PC-3 (cell line): Measurements from ENCODE around the gene PPP1R16B. TPM values are rescaled to one million over a fixed set of nuclear protein-coding genes. Genes with fewer than 3 reads are reported as not detected.
"Not testable (repeated sequence)": the region's sequence is repeated elsewhere in the genome, so short reads cannot be mapped to it uniquely, and the experiment has no call there.

Experiments used
- ATAC-seq: fragments of 200-7000 bp; cut with Tn5 transposase; 2 replicates; pipeline ENCODE4 v1.9.1; 2020; ENCODE audit warnings: mild to moderate bottlenecking, moderate library complexity
- BruUV-seq: library from RNA; stranded (reverse); fragments of 400-500 nt; replicated peaks from 2 replicates; lab custom pipeline; 2021; lab: Mats Ljungman, UMichigan
- CTCF ChIA-PET: fragments of 300-600 bp; sonication (Branson Sonifier 250); formaldehyde crosslinking; loops from one replicate; lab custom pipeline; 2022; ENCODE audit warnings: antibody characterized with exemption; lab: Charles Lee
- POLR2A ChIA-PET: fragments of 300-600 bp; sonication (Branson Sonifier 250); formaldehyde crosslinking; loops from one replicate; lab custom pipeline; 2022; ENCODE audit warnings: antibody characterized with exemption; ENCODE audit not compliant: unreplicated experiment; lab: Charles Lee
- DNase-seq: peaks from one replicate; pipeline ENCODE4 v3.0.0-alpha.2; 2015
- H2AFZ ChIP-seq: fragments of 300-600 bp; sonication (generic); 2 replicates; pipeline ENCODE4 v1.6.0; 2016; ENCODE audit warnings: antibody characterized with exemption, low read length
- H3F3A ChIP-seq: fragments of 300-600 bp; sonication (generic); one replicate; pipeline ENCODE4 v1.6.0; 2017; ENCODE audit warnings: antibody characterized with exemption, low read length, control low read depth, mild to moderate bottlenecking; ENCODE audit not compliant: unreplicated experiment
- H3K27ac ChIP-seq: fragments of 300-600 bp; sonication (generic); 2 replicates; pipeline ENCODE4 v1.5.1; 2016; ENCODE audit warnings: mild to moderate bottlenecking, low read length
- H3K27me3 ChIP-seq: fragments of 300-600 bp; sonication (generic); 2 replicates; pipeline ENCODE4 v1.6.1; 2016; ENCODE audit warnings: low read length, mixed read lengths
- H3K36me3 ChIP-seq: fragments of 300-600 bp; sonication (generic); 2 replicates; pipeline ENCODE4 v1.6.1; 2016; ENCODE audit warnings: low read depth, mixed run types, low read length, mixed read lengths
- H3K4me1 ChIP-seq: fragments of 300-600 bp; sonication (generic); 2 replicates; pipeline ENCODE4 v1.5.1; 2016; ENCODE audit warnings: low read length; ENCODE audit not compliant: insufficient read depth
- H3K4me2 ChIP-seq: fragments of 300-600 bp; sonication (generic); 2 replicates; pipeline ENCODE4 v1.6.0; 2016; ENCODE audit warnings: low read length
- H3K4me3 ChIP-seq: fragments of 300-600 bp; sonication (generic); 2 replicates; pipeline ENCODE4 v1.5.1; 2016; ENCODE audit warnings: mild to moderate bottlenecking, low read length, mixed read lengths
- H3K79me2 ChIP-seq: fragments of 300-600 bp; sonication (generic); 2 replicates; pipeline ENCODE4 v1.6.1; 2017; ENCODE audit warnings: low read length, mixed read lengths
- H3K9ac ChIP-seq: fragments of 300-600 bp; sonication (generic); 2 replicates; pipeline ENCODE4 v1.6.0; 2016; ENCODE audit warnings: mild to moderate bottlenecking, low read length
- H3K9me2 ChIP-seq: fragments of 300-600 bp; sonication (generic); replicated peaks from 2 replicates; pipeline ENCODE4 v1.6.1; 2016; ENCODE audit warnings: mixed run types, low read length, mixed read lengths
- H3K9me3 ChIP-seq: fragments of 300-600 bp; sonication (generic); 2 replicates; pipeline ENCODE4 v1.6.1; 2016; ENCODE audit warnings: low read length, mixed read lengths
- H4K20me1 ChIP-seq: fragments of 300-600 bp; sonication (generic); 2 replicates; pipeline ENCODE4 v1.6.1; 2016; ENCODE audit warnings: low read length, mixed read lengths
- EZH2 ChIP-seq: fragments of 300-600 bp; sonication (generic); IDR thresholded peaks from one replicate; pipeline ENCODE4 v1.6.1; 2017; ENCODE audit warnings: antibody characterized with exemption, mild to moderate bottlenecking, low read length; ENCODE audit not compliant: unreplicated experiment
- EZH2phosphoT487 ChIP-seq: fragments of 300-600 bp; sonication (generic); IDR thresholded peaks from 2 replicates; pipeline ENCODE4 v1.6.1; 2018; ENCODE audit warnings: mild to moderate bottlenecking, antibody characterized with exemption, low read length, borderline replicate concordance
- intact Hi-C: fragments of 100-400 bp; cut with micrococcal nuclease; formaldehyde crosslinking; loops from 2 replicates; pipeline ENCODE4 v1.9.0; 2023
- total RNA-seq: library from RNA; depleted of rRNA; stranded (reverse); fragments of >200 nt; gene quantifications from 2 replicates; pipeline ENCODE4 v1.2.3, GENCODE V29; 2014
- TF ChIP-seq, protein P1 (sequence below): fragments of 300-600 bp; sonication (generic); conservative IDR thresholded peaks from 2 replicates; pipeline ENCODE4 v1.5.1; 2017; ENCODE audit warnings: antibody characterized with exemption, low read depth, mild to moderate bottlenecking, low read length

PPP1R16B gene
- total RNA-seq, 1 experiment from 2014 or later: 0.04 TPM

DNA sequence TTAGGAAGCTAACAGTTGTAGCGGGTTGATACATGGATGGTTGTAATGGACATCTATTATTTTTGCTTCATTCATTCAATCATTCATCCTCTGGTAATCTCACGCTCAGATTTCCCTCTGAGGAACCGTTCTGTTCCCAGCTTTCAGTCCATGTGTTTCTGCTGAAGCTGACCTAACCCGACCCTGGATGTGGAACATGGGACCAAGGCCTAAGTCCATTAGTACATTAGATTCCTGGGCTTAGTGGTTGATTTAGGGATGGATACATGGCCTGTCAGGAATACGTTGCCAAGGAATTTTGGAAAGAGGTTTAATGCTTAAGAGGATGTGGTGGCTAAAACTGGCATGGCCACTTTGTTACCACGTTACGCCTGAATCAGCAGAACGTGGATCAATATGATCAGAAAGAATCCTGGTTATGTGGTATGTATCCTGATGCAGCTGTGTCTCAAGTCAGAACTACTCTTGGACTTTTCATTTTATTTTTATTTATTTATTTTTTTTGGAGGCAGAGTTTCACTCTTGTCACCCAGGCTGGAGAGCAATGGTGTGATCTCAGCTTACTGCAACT is 152.5 kb downstream of the PPP1R16B start:
- no peak overlapping the region for H3K9ac ChIP-seq
- no peak overlapping the region for H3K4me3 ChIP-seq
- H3K36me3 ChIP-seq: peaks cover 5% of the 10 kb centered on the region; the same call in 1 of the 2 replicates
- ChIA-PET CTCF (no interaction called here), POLR2A (no interaction called here)
- H2AFZ ChIP-seq: no peak overlapping the region
- BruUV-seq: no TSS peak
- no peaks in the 10 kb centered on the region for H3K27me3 ChIP-seq
- TF ChIP-seq, protein P1, sequence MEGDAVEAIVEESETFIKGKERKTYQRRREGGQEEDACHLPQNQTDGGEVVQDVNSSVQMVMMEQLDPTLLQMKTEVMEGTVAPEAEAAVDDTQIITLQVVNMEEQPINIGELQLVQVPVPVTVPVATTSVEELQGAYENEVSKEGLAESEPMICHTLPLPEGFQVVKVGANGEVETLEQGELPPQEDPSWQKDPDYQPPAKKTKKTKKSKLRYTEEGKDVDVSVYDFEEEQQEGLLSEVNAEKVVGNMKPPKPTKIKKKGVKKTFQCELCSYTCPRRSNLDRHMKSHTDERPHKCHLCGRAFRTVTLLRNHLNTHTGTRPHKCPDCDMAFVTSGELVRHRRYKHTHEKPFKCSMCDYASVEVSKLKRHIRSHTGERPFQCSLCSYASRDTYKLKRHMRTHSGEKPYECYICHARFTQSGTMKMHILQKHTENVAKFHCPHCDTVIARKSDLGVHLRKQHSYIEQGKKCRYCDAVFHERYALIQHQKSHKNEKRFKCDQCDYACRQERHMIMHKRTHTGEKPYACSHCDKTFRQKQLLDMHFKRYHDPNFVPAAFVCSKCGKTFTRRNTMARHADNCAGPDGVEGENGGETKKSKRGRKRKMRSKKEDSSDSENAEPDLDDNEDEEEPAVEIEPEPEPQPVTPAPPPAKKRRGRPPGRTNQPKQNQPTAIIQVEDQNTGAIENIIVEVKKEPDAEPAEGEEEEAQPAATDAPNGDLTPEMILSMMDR: no peak
- TF ChIP-seq EZH2: no peak
- no peak for TF ChIP-seq EZH2phosphoT487
- H3K9me2 ChIP-seq: no peaks in the 10 kb centered on the region
- DNase-seq (no peak), ATAC-seq (no peak)
- no peaks in the 10 kb centered on the region for H3K9me3 ChIP-seq
- H4K20me1 ChIP-seq: no peaks in the 10 kb centered on the region
- no peak overlapping the region for H3K4me2 ChIP-seq
- no peaks in the 10 kb centered on the region for H3F3A ChIP-seq
- peaks cover 8% of the 10 kb centered on the region for H3K79me2 ChIP-seq
- no peak overlapping the region for H3K27ac ChIP-seq
- H3K4me1 ChIP-seq: peaks cover 11% of the 10 kb centered on the region
- intact Hi-C loops: no loop called here

DNA sequence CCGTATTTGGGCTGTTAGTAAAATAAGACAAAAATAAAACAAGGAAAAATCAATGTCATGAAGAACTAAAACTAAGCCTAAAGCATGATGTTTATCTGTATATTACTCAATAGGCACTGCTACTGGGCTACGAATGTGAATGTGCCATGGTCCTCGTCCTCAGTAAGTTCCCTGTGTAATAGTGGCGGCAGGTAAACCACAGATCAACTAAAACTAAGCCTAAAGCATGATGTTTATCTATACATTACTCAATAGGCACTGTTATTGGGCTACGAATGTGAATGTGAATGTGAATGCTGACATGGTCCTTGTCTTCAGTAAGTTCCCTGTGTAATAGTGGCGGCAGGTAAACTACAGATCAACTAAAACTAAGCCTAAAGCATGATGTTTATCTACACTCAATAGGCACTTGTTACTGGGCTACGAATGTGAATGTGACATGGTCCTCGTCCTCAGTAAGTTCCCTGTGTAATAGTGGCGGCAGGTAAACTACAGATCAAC is 154.7 kb downstream of the PPP1R16B start:
- DNase-seq, H3K27ac ChIP-seq, H2AFZ ChIP-seq, BruUV-seq, H3K4me2 ChIP-seq, intact Hi-C loops, H3F3A ChIP-seq, ATAC-seq, POLR2A ChIA-PET, H3K36me3 ChIP-seq, H4K20me1 ChIP-seq, H3K9me3 ChIP-seq, H3K9me2 ChIP-seq, H3K4me3 ChIP-seq, H3K27me3 ChIP-seq, H3K9ac ChIP-seq, CTCF ChIA-PET: not testable (repeated sequence)
- peaks cover 18% of the 10 kb centered on the region for H3K4me1 ChIP-seq
- H3K79me2 ChIP-seq: peaks cover 30% of the 10 kb centered on the region

DNA sequence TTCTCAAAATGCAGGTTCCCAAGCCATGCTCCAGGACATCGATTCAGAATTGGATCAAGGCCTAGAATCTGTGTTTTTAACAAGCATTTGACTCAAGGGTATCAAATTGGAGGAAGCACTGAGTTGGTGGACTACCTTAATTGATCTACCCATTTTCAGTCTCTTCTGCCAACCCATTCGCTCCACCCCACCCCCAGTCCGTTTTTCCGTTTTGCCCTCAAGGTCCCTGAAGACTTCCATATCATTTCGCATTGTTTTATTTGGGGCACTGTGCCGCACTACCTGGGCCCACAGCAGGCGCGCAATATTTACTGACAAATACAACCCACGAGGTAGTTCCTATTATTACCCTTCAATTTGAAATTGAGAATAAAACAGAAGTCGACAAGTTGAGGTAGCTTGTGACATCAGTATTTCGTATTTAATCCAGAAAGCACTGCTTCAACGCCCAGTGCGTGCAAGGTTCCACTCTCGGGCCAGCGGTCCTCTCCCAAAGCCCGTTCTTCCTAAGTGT is 156.1 kb downstream of the PPP1R16B start:
- H3K4me2 ChIP-seq: peak overlapping the region; percentile 84
- H3K9ac ChIP-seq: peak overlapping the region; percentile 94
- CTCF ChIA-PET: interaction anchor here (1.0 to 1.3 kb wide), 3 partner anchors 21 to 35 kb away, joined by 3 to 5 read pairs (median 4); partner anchors contain the start of gene FAM83D
- POLR2A ChIA-PET: no interaction called here
- H3K9me2 ChIP-seq: no peaks in the 10 kb centered on the region
- no peaks in the 10 kb centered on the region for H3K27me3 ChIP-seq
- no peaks in the 10 kb centered on the region for H3F3A ChIP-seq
- peaks cover 43% of the 10 kb centered on the region for H3K79me2 ChIP-seq
- no peaks in the 10 kb centered on the region for H3K9me3 ChIP-seq
- no peaks in the 10 kb centered on the region for H3K36me3 ChIP-seq
- TSS peak; percentile 89 for BruUV-seq
- H3K4me3 ChIP-seq: peak overlapping the region; percentile 91
- intact Hi-C loops: loop anchor here (1.0 kb wide), 1 partner anchor 35 kb away; the partner anchor contains the start of gene FAM83D
- H2AFZ ChIP-seq: peak overlapping the region; percentile 94
- H3K4me1 ChIP-seq: peaks cover 18% of the 10 kb centered on the region
- H3K27ac ChIP-seq: peak overlapping the region; percentile 37
- no peaks in the 10 kb centered on the region for H4K20me1 ChIP-seq
- no peak for DNase-seq
- TF ChIP-seq, protein P1: no peak
- TF ChIP-seq EZH2 (no peak), EZH2phosphoT487 (no peak)
- ATAC-seq: no peak
